GM19455 (cell line): Measurements from ENCODE around the gene SH2D6.
"Not testable (repeated sequence)": the region's sequence is repeated elsewhere in the genome, so short reads cannot be mapped to it uniquely, and the experiment has no call there.

Source experiments
- ATAC-seq: cut with Tn5 transposase; IDR thresholded peaks from one replicate; pipeline ENCODE4 v1.9.1; 2021; ENCODE audit not compliant: unreplicated experiment

Gene SH2D6

DNA sequence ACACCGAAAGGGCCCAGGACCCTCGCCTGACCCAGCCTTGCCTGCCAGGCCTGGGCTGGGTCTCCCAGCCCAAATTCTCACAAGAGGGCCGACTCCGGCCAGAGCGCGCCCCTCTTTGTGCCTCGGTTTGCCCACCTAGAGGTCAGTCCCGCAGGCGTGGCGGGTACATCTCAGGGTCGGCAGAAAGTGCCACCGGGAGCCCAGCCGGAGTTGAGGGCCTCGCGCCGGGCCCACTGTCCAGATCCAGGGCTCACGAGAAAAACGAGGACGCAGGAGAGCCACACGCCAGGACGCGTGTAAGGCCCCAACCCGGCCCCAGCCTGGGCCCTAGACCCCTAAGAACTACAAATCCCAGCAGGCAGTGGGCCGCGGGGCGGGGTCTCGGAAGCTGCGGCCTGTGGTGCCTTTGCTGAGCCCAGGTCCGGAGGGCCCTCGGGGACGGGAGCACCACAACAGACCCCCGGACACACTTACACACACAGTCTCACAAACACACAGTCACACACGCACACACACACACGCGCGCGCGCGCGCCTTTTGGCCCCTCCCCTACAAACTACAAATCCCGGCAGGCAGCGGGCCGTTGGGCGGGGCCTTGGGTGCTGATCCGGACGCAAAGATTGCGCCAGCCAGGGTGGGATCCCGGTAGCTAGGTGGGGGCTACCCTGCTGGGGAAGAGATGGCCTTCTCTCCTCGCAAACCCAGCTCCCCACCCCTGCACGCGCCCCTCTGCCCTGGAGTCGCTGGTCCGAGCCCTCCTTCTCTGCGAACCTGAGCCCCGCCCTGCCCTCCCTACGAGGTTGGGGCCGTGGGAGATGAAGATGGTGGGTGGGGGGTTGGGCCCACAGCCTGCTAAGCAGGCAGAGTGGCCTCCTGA lies at the start of gene SH2D6:
SH2D6 (plus strand) TSS at position 583 of the 877 bp plus-strand sequence. CDS start 10,752 bp downstream, outside the sequence.
- ATAC-seq: peak; percentile 85

DNA sequence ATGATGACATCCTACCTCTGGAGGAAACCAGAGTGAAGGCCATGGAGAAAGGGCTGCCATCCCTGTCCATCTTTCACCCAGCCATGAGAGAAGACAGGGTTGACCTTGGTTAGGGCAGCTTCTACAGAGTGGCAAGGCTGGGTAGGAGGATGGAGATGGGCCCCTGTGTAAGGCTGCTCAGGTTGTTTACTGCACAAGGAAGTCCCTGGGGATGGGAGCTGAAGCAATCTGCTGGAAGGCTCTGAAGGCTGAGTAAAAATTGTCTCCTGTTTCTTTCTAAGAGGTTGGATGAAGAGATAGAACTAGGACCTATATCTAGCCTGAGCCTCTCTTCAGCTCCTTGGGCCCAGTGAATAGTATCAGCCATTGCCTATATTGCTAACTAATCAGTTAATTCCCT lies 49.6 kb upstream of the SH2D6 start:
- no peak for ATAC-seq

DNA sequence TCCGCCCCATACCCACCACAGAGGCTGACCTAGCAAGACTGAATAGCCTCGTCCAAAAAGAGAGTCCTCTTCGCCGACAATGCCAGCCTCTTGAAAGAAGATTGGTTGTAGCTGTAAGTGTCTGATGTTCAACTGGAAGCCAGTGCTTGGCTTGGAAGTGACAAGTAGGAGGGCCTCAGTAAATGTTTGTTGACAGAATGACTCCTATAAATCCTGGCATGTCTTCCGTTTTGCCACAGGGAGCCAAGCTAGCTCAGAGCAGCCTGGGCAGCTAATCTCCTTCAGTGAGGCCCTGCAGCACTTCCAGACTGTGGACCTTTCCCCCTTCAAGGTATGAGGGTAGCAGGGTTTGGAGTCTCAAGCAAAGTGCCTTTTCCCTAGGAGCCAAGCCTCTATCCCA lies 49.0 kb upstream of the SH2D6 start:
- ATAC-seq: no peak

DNA sequence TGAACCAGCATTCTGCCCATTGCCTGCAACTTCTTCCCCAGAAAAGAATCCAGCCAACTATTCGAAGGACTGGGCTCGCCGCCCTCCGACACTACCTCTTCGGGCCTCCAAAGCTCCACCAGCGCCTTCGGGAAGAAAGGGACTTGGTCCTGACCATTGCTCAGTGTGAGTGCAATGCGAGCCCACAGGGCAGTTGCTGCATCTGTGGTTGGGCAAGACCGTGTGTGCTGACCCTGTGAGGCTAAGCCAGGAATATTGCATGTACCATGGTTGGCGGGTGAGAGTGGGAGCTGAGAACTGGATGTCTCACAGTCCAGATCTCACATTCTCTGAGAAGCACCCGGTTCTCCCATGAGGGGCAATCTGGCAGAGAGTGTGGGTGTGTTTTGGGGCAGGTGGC lies 47.5 kb upstream of the SH2D6 start:
- no peak for ATAC-seq

DNA sequence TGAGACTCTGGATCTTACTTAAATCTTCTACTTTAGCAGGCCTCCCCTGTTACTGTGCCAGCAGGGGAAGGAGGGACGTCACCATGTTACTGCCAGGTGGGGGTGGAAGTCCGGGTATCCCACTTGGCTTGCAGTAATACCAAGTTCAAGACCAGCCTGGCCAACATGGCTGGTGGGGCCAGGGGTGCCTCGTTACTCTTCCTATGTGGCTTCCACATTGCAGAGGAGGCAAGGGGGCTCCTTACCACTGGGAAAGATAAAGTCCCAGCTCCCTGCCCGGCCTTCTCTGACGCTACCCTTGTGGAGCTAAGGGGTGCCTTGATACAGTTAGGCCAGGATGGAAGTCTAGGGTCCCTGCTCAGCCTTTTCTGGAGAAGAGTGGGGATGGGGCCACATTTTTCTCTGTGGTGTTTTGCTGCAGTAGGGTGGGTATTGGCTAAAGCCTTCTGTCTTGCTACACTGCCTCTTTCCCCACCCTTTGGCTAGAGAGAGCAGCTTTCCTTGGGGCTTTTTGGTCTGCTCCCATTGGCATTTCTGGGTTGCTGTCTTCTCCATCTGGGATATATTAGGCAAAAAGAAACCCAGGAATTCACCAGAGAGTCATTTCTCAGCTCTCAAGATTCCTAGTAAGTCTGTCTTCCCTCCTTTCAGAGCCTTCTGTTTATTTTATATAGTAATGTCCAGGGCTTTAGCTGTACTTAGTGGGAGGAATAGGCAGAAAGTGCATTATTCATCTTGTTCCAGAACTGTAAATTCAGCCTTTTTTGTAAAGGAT lies 42.0 kb upstream of the SH2D6 start:
- no peak for ATAC-seq

DNA sequence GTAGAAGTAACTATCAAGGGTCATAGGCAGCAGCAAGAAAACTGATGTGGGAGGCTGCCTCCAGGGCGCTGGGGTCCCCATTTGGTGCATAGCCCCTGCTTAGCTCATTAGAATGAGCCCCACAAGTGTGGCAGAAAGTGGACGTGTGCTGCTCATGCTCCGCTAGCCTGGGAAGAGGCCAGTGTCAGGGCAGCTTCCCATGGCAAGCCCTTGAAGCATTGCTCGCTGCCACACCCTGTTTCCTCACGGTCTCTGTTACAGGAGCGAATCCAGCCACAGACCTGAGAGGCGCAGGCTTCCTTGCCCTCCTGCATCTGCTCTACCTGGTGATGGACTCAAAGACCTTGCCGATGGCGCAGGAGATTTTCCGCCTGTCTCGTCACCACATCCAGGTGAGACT lies 41.4 kb upstream of the SH2D6 start:
- no peak for ATAC-seq

DNA sequence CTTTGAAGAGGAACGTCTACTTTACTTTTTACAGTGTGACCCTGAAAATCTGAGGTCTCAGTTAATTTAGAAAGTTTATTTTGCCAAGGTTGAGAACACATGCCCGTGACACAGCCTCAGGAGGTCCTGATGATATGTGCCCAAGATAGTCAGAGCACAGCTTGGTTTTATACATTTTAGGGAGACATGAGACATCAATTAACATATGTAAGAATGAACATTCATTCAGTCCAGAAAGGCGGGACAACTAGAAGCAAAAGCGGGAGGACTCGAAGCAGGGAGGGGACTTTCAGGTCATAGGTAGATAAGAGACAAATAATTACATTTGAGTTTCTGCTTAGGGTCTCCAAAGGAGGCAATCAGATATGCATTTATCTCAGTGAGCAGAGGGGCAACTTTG lies 40.3 kb upstream of the SH2D6 start:
- no peak for ATAC-seq

DNA sequence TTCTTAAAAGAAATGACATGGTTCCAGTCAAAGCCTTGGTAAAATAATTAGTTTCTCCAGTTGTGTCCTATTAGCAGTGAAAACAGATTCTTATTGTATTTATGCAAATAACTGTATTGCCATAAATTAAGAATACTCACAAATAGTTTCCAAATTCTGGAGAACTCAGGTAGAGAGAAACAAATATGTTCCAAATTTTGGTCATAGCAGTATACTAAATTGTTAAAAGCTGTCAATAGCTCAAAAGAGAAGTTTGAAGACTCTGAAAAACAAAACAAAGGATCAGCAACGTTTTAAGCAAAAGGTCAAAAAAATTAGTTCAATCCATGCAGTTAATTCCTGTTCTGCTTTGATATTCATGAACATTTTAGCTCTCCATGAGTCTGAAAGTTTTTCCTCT lies 38.5 kb upstream of the SH2D6 start:
- ATAC-seq: no peak

DNA sequence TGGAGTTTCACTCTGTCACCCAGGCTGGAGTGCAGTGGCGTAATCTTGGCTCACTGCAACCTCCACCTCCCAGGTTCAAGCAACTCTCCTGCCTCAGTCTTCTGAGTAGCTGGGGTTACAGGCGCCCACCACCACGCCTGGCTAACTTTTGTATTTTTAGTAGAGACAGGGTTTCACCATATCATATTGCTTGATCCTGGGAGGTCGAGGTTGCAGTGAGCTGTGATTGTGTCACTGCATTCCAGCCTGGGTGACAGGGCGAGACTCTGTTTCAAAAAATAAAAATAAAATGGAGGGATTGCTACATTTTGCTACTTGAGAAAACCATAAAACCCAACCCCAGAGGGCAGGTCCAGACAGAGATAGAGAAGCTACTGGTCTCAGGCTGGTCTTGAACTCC lies 35.4 kb upstream of the SH2D6 start:
- ATAC-seq: not testable (repeated sequence)

DNA sequence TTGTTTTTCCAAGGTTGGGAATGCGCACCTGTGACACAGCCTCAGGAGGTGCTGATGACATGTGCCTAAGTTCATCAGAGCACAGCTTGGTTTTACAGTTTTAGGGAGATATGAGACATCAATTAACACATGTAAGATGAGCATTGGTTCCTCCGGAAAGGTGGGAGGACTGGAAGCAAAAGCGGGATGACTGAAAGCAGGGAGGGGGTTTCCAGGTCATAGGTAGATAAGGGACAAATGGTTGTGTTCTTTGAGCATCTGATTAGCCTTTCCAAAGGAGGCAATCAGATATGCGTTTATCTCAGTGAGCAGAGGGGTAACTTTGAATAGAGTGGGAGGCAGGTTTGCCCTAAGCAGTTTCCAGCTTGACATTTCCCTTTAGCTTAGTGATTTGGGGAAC lies 34.7 kb upstream of the SH2D6 start:
- ATAC-seq: no peak

DNA sequence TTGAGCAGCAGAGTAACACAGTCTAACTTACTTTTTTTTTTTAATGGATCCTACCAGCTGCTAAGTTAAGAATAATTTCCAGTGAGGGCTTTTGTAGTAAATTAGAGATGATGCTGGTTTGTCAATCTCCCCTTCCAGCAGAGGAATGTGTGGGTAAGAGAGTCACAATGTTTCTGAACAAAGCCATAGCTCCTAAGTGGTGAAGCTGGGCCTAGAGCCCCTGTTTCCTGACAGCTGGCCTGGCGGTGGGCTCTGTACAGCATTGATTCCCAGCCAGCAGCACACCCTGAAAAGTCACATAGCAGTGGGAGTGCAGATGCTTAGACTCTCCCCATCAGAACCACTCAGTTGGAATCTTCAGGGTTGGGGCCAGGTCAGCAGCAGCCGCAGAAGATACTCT lies 32.8 kb upstream of the SH2D6 start:
- ATAC-seq: no peak

DNA sequence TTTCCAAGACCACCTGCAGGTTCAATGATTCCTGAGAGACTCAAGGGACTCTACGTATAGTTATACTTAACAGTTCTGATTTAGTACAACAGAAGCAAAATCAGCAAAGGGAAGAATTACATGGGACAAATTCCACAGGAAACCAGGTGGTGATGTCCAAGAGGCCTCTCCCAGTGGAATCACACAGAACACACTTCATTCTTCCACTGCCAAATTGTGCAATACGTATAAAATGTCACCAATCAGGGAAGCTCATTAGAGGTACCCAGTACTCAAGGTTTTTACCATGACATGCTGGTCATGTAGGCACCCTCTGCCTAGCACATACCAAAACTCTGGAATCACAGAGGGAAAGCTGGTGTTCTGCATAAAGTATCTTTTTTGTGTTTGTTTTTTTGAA lies 30.8 kb upstream of the SH2D6 start:
- ATAC-seq: no peak

DNA sequence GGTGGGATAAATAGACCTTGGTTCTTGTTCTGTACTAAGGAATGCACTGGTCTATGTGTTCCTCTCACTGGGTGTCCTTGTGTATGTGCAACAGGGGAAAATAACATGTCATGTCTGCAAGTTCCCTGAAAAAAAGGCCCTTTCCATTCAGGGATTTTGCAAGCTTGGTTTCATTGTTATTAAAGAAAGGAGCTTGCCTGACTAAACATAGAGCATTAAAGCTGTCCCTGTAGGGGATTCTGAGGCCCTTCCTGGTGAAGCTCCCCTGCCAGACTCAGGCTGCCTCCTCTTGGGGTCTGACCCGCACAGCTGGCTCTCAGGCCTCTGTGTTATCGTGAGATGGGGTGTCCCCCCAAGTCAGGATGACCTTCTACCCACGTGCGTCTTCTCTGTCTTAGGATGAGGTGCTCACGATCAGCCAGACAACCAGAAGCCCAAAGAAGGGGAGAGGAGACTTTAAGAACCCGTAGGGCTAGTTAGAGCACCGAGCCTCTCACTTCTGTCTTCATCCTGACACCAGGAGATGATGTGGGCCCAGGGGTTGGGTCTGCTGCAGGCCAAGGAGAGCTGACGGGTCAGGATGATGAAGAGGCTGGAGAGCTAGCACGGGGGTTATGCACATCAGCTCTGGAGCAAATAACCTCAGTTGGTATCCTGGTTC lies 29.5 kb upstream of the SH2D6 start:
- no peak for ATAC-seq

DNA sequence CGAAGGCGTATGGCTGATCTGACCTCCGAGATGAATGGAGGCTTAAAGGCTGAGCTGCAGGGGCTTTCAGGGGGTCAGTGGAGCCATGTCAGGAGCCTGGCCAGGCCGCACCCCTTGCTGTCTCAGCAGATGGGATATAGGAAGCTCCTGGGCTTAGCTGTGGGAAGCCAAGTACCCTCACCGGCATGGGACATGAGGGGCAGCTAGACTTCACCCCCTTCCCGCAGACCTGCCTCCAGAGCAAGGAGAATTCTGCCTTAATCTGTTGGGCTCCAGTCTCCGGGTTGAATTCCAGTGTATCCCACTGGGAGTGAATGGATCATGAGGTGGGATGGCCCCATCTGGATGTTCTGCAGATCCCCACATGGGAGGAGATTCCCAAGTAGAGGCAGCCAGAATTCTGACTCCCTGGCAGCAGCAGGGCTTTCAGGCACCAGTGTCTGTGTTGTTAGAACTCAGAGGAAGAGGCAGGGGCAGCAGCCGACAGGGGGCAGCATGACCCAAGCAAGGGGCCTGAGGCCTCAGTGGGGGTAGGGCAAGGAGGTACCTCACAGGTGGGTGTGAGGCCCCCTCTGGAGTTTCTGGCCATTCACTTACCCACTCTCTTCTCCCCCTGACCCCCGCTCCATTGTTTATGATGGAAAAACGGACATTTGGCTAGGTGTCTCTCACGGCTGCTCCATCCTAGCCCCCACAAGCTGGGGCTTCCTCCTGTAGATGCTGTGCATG lies 27.4 kb upstream of the SH2D6 start:
- no peak for ATAC-seq

DNA sequence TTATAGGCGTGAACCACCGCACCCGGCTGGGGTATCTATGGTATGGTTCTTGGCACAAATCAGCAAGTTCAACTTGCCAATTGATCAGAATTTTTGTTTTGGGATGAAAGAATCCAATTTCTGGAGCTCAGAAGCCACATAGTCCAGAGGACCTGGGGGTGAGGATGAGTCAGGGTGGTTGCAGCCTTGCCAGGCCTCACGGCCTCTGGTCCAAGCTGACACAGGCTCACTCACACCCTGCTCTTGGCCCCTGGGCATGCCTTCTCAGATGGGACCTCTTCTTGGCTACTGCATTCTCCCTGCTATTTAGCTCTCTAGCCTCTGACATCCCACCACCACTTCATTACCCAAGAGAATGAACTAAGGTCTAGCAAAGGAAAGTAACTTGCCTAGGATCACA lies 24.7 kb upstream of the SH2D6 start:
- ATAC-seq: no peak

DNA sequence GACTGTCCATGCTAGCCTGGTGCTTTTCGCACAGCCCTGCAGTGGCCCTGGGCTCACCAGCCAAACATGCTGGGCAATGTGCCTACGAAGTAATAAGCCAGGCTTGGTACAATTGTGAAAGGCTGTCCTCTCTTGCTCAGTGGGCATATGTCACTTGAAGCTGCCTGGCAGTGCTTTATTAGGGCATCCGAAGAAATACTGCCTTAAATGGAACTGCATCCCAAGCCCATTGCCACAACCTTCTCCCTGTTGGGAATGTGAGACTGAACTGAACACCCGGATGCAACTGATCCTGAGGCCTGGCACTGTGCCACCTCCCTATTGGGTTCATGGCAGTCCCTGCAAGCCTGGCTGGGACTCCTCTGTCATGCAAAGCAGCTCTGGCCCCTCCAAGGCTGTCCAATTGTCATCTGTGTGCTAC lies 24.2 kb upstream of the SH2D6 start:
- no peak for ATAC-seq

DNA sequence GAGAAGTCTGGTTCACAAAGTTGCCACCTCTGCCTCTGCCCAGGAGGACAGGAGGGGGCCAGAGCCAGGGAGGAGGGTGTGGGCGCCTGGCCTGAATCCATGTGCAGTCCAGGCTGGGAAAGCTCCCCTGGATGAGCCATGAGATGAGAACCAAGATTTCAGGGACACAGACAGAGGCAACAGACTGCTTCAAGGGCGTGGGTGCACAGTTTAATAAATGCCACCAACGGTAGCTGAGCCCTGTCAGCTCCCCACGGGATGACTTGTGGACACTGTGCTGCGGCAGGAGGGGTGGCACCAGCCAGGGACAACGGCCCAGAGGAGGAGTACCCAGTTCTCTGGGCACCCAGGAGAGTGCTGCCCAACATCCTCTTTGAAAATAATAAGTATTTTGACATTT lies 23.5 kb upstream of the SH2D6 start:
- no peak for ATAC-seq

DNA sequence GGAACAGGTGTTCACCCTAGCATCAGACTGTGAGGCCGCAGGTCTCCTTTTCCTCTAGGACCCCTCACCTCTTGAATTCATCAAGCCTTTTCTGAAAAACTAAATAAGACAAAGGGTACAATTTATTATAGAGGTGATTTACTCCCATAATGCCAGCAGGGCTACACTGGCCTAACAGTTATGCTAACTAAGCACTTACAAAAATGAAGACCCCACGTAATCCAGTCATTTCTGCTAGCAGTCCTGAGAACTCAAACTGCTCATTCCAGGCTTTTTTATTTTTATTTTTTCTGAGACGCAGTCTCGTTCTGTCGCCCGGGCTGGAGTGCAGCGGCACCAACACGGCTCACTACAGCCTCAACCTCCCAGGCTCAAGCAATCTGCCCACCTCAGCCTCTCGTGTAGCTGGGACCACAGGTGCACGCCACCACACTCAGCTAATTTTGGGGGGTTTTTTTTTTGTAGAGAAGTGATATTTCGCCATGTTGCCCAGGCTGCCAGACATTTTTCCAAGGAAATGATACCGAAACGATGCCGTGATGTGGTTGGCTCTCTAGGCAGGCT lies 22.5 kb upstream of the SH2D6 start:
- no peak for ATAC-seq

DNA sequence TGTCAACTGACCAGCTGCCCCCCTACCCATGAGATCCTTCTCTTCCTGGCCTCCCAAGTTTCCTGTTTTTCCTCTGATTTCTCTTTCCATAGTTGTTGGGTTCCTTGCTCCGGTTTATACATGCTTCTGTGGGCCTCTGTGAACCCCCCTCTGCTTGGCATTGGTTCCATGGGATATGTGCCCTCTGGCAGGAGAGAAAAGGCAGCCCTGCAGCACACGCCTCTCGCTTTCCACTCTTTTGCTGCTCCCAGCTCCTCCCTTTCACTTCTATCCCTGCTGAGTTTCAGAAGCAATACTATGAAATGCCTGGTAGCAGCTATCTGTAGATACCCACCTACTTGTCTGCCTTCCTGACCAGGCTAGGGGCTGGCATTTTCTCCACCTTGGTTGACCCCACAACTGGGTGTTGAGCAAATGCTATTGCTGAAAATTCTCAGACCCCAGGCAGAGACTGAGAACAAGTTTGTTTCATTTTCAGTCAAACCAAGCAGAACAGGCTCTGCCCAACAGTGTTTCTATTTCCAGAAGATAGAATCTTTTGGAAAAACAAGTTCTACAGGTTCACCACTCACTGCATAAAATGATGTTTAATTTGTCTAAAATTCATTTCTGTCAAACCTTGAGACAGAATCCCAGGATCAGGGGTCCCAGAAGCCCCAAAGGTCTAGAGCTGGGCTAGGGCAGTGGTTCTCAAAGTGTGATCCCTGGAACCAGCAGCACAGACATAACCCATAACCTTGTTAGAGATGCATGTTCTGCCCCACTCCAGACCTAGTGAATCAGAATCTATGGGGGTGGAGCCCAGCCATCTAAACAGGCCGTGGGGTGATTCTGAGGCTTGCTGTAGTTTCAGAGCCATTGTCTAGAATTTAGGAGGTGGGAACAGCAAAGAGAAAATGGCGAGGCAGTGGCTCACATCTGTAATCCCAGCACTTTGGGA lies 21.7 kb upstream of the SH2D6 start:
- no peak for ATAC-seq

DNA sequence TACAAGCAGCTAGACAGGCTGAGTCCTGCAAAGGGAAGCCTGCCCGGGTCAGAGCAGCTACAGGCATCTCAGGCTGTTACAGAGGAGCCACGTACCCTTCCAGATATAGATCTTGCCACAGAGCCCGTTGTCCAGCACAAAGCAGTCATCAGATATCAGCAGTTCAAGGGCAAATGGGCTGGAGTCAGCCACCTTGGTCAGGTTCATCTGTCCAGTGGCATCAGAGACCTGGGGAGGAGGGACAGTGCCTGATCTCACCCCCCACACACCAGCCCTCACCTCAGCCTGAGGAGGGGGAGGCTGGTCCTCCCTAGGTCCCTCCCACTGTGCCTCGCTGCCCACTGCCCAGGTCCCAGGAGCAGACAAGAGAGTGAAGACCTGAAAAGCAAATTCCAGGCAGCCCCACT lies 20.6 kb upstream of the SH2D6 start:
- no peak for ATAC-seq
